GM08714 (cell line): ENCODE results near the gene ST6GAL1.

ENCODE experiments used
- H3K4me3 ChIP-seq: fragments of 200-500 bp; sonication (Bioruptor generic); 2 replicates; pipeline ENCODE4 v1.5.1; 2014; ENCODE audit warnings: mild to moderate bottlenecking, low read length, inconsistent platforms
- ZNF274 ChIP-seq: IDR thresholded peaks from 2 replicates; pipeline ENCODE4 v1.6.1; 2012; ENCODE audit warnings: mild to moderate bottlenecking, low read depth, low read length

Gene ST6GAL1

DNA sequence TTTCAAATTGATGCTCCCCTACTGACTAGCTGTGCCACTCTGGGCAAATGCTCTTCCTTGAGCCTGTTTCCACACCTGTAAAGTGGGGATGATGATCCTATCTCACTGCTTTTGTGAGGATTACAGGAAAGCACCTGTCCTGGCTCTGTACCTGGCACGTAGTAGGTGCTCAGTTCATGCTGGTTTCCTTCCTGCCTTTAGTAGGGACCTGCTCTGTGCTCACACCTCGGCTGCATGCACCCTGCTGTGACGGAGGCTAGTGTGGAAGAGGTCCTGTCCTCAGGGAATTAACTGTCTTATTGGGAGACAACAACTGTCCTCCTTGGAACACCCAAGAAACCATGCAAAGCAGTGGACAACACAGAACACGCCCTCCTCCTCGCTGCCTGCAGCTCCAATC, 147.2 kb downstream of the ST6GAL1 start:
- TF ChIP-seq ZNF274, result no peak
- H3K4me3 ChIP-seq, result no peak overlapping the region

DNA sequence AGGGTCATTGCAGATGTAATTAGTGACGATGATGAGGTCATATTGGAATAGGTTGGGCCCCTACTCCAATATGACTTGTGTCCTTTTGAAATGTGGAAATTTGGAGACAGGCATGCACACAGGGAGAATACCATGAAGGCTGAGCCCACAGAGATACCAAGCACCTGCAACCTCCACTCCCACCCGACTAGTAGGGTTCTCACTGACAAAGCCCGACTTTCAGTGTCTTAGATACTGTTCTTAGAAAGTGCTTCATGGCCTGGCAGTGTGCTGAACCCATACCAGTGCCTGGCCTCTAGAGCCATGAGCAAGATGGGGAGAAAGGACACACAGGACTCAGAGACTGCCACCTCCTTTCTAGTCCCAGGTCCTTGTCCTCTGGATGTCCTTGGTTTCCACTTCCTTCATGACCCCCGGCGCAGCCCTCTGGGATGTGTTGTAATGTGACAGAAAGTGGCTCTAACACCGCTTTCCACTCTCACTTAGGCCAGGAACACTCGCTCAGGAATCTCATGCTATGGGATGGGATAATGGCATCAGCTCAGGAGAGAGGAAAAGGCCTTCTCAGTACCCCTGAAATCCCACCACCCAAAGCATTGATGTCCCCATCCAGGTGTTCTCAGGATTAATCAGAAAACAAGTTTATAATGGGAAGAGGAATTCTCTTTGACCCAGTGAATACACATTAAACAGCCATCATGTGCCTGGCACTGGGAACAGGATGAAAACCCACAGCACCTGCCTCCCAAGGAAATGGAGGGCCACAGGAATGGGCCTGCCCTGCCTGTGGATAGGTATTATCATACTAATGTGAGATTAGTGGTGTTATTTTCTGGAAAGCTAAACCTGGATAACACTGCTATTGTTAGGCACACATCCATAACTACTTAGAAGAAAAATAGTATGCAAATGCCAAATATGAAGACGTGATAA, 149.0 kb downstream of the ST6GAL1 start:
- no peak overlapping the region for H3K4me3 ChIP-seq
- no peak for TF ChIP-seq ZNF274

DNA sequence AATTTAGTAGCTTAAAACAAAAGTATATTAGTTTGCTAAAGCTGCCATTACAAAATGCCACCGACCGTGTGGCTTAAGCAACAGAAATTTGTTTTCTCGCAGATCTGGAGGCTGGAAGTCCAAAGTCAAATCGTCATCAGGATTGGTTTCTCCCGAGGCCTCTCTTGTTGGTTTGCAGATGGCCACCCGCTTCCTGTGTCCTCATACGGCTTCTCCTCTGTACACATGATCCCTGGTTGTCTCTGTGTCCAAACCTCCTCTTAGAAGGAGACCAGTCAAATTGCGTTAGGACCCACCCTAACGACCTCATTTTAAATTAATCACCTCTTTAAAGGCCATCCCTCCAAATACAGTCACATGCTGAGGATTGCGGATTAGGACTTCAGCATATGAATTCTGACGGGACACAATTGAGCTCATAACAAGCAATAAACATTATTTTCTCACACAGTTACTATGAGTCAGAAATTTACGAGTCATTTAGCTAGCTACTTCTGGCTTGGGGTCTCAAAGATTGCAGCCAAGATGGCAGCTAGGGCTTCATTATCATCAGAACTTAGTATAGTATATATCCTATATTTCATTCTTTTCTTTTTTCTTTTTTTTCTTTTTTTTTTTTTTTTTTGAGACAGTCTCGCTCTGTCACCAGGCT, 150.6 kb downstream of the ST6GAL1 start:
- no peak for TF ChIP-seq ZNF274
- no peak overlapping the region for H3K4me3 ChIP-seq

DNA sequence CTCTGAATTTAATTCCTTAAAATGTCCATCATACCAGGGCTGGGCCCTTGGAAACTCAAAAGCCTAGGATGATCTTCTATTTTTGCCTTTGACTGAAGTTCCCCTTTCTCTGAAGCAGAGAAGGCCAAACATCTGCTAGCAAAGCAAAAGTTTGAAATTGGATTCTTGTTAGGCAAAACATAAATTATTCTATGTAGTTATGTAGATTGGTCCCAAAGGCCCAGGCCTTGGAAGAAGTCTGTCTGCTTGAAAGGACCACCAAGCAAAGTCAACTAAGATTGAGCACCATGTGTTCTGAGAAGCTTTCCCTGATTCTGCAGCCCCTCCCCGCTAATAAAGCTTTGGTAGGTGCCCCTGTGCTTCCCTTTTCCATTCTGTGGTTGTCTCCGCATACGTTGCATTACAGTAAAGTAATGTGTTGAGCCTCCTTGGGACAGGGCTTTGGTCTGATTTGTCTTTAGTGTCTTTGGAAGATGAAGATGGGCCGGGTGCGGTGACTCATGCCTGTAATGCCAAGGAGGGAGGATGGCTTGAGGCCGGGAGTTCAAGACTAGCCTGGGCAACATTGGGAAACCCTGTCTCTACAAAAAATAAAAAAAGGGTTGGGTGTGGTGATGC, 152.5 kb downstream of the ST6GAL1 start:
- H3K4me3 ChIP-seq, result no peak overlapping the region
- no peak for TF ChIP-seq ZNF274

DNA sequence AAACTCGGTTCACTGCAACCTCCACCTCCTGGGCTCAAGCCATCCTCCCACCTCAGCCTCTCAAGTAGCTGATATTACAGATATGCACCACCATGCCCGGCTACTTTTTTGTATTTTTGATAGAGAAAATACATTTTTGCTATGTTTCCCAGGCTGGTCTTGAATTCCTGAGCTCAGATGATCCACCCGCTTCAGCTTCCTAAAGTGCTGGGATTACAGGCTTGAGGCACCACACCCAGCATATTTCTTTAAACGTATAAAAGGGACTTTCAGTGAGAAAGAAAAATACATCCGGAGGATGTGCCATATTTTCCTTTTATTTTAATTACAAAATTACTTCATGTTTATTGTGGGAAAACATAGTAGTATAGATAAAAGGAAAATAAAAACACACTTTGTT, 153.8 kb downstream of the ST6GAL1 start:
- H3K4me3 ChIP-seq, result no peak overlapping the region
- TF ChIP-seq ZNF274, result no peak

DNA sequence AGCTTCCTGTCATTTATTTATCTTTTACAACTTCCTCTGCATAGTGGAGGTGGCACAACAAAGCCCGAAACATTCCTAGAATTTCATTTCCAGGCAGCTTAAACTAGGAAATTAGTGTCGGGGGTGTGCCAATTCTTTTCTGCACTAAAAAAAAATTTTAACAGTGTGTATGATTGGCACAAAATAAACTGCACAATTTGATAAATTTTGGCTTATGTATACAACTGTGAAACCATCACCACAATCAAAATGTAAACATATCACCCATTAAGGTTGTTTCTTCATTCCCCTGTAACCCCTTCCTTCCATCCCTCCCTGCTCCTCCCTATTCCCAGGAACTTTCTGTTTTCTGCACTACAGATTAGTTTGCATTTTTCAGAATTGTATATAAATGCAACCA, 154.3 kb downstream of the ST6GAL1 start:
- H3K4me3 ChIP-seq, result no peak overlapping the region
- no peak for TF ChIP-seq ZNF274

DNA sequence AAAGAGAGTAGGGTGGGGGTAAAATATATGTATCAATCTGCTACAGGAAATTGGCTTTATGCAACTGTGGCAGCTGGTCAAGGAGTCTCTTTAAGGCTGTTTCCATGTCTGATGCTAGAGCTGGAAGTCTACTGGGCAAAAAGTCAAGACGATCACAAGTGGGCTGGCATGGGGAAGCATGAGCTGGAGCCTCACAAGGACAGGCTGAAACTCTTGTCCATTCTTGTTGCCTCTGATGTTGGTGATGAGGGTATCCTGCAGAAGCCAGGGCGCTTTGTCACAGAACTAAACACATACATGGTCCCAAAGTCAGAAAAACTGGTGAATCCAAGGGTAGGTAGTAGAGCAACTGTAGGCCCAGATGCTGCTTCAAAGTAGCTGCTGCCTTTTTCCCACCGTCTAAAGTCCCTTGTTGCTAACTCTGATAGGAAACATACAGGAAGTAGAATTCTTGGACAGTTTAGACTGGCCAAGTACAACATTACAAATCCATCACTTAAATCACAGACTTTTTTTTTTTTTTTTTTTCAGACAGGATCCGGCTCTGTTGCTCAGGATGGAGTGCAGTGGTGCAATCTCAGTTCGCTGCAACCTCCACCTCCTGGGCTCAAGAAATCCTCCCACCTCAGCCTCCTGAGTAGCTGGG, 154.8 kb downstream of the ST6GAL1 start:
- TF ChIP-seq ZNF274, result no peak
- no peak overlapping the region for H3K4me3 ChIP-seq

DNA sequence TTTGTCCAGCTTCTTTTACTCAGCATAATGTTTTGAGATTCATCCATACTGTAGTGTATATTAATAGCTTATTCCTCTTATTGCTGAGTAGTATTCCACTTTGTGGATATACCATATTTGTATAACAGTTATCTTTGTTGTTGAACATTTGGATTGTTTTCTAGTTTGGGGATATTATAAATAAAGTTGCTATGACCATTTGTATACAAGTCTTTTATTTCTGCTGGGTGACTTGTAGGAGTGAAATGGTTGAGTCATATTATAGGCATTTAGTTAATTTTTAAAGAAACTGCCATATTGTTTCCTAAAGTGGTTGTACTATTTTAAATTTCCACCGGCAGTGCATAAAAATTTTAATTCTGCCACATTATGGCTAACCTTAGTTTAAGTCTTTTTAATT, 155.6 kb downstream of the ST6GAL1 start:
- no peak for TF ChIP-seq ZNF274
- no peak overlapping the region for H3K4me3 ChIP-seq

DNA sequence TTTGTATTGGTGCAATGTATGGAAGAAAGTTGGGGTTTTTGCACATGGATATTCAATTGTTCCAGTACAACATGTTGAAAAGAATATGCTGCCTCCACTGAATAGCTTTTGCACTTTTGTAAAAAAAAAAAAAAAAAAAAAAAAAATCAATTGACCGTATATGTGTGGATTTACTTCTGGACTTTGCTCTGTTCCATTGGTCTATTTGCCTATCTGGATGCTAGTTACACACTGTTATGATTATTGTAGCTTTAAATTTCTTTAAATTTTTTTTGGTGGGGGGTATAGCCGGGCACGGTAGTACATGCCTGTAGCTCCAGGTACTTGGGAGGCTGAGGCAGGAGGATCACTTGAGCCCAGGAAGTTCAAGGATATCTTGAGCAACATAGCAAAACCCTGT, 156.5 kb downstream of the ST6GAL1 start:
- TF ChIP-seq ZNF274, result no peak
- H3K4me3 ChIP-seq, result no peak overlapping the region

DNA sequence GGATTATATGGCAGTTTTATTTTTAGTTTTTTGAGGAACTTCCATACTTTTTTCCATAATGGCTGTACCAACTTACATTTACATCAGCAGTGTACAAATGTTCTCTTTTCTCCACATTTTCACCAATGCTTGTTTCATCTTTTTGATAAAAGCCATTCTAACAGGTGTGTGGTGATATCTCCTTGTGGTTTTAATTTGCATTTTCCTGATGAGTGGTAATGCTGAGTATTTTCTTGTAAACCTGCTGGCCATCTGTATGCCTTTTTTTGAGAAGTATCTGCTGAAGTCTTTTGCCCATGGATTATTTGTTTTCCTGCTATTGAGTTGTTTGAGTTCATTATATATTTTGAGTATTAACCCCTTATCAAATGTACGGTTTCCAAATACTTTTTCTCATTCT, 158.4 kb downstream of the ST6GAL1 start:
- no peak overlapping the region for H3K4me3 ChIP-seq
- no peak for TF ChIP-seq ZNF274

DNA sequence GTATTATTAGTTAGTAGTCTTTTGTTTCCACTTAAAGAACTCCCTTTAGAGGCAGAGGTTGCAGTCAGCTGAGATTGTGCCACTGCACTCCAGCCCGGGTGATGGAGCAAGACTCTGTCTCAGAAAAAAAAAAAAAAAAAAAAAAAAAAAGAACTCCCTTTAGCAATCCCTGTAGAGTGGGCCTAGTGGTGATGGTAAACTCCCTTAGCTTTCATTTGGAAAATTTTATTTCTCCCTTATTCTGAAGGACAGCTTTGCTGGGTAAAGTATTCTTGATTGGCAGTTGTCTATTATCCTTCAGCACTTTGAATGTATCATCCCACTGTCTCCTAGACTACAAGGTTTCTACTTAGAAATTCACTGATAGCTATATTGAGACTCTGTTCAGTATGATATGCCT, 163.0 kb downstream of the ST6GAL1 start:
- no peak overlapping the region for H3K4me3 ChIP-seq
- TF ChIP-seq ZNF274, result no peak

DNA sequence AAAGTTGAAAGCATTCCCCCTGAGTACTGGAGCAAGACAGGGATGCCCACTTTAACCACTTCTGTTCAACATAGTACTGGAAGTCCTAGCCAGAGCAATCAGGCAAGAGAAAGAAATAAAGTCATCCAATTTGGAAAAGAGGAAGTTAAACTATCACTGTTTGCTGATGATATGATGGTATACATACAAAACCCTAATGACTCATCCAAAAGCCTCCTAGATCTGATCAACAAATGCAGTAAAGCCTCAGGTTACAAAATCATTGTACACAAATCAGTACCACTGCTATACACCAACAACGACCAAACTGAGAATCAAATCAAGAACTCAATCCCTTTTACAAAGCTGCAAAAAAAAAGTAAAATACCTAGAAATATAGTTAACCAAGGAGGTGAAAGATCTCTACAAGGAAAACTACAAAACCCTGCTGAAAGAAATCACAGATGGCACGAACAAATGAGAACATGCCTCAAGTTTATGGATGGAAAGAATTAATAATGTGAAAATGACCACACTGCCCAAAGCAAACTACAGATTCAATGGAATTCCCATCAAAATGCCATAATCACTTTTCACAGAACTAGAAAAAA, 168.7 kb downstream of the ST6GAL1 start:
- H3K4me3 ChIP-seq, result no peak overlapping the region
- no peak for TF ChIP-seq ZNF274

DNA sequence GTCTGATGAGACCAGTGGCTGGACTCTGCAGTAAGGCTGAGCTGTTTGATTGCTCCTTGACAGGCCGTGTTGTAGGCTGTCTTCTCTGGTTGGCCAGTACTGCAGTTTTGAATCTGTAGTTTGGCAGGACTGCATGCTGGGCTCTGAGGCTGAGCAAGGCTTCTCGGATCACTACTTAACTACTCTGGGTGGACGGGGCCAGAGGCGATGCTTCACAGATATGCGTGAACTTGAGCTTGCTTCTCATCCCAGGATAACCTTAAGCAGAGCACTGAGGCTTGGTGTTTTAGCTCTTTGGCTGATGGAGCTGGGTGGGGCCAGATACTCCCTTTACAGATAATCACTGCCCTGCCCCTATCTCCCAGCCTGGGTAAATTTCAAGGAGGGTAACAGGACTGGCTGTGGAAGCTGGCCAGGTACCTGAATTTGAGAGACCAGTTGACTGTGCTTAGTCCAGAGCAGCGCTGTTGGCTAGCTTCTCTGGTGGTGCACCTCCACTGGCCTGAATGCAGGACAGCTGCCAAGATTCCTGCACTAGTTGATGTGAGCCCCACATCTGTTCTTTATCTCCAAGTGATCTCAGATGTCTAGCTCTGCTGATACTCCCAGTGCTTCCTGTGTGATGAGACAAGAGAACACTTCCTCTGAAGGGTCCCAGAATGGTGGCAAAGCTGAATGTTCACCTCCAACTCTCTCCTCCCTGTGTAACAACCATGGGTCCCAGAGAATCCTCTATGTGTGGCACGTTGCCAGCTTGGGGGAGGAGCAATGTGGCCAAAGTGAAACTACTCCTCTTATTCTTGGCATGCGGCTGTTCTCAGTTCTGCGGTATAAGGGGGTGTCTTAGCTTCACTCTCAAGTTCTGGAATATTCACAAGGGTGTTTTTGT, 171.1 kb downstream of the ST6GAL1 start:
- no peak overlapping the region for H3K4me3 ChIP-seq

More for the DNA sequence above, 171.1 kb downstream of the ST6GAL1 start:
- no peak for TF ChIP-seq ZNF274
